Neural crest cell (in vitro differentiated cells): ENCODE results near the gene RALBP1. TPM values are rescaled to one million over a fixed set of nuclear protein-coding genes. Genes with fewer than 3 reads are reported as not detected.

ENCODE experiments used
- DNase-seq: peaks from one replicate; pipeline ENCODE4 v3.0.0; 2021; ENCODE audit warnings: low read depth, mixed read lengths, low spot score
- H3K27ac Mint-ChIP-seq: one replicate; pipeline ENCODE4 v1.8.0; 2021; ENCODE audit warnings: mild to moderate bottlenecking, mixed read lengths; ENCODE audit not compliant: unreplicated experiment
- H3K27me3 Mint-ChIP-seq: 2 replicates; pipeline ENCODE4 v1.8.0; 2021; ENCODE audit warnings: low read depth, mild to moderate bottlenecking, mixed read lengths
- H3K36me3 Mint-ChIP-seq: 2 replicates; pipeline ENCODE4 v1.8.0; 2021; ENCODE audit warnings: low read depth, mild to moderate bottlenecking, mixed read lengths
- H3K4me1 Mint-ChIP-seq: 2 replicates; pipeline ENCODE4 v1.8.0; 2021; ENCODE audit warnings: mixed read lengths
- H3K4me3 Mint-ChIP-seq: one replicate; pipeline ENCODE4 v1.8.0; 2021; ENCODE audit warnings: mild to moderate bottlenecking, mixed read lengths
- H3K9me3 Mint-ChIP-seq: 2 replicates; pipeline ENCODE4 v1.8.0; 2021; ENCODE audit warnings: mixed read lengths
- CTCF ChIP-seq: fragments of 200-600 bp; sonication (generic); conservative IDR thresholded peaks from 2 replicates; pipeline ENCODE4 v1.5.0; 2021; ENCODE audit warnings: antibody characterized with exemption, mild to moderate bottlenecking
- total RNA-seq: library from RNA; stranded (reverse); gene quantifications from 2 replicates; pipeline ENCODE4 v1.2.1, GENCODE V29; 2021

The RALBP1 gene
- total RNA-seq, 1 donor from 2014 or later, result 47.0 TPM

GRCh38 chr18:9586814-9587213 is 111.5 kb downstream of the RALBP1 start:
- H3K27ac Mint-ChIP-seq, result no peak overlapping the region
- peaks cover 3% of the 10 kb centered on the region for H3K9me3 Mint-ChIP-seq
- TF ChIP-seq CTCF, result no peak
- H3K4me3 Mint-ChIP-seq, result no peak overlapping the region
- no peaks in the 10 kb centered on the region for H3K4me1 Mint-ChIP-seq
- H3K36me3 Mint-ChIP-seq, result peaks cover 40% of the 10 kb centered on the region
- no peak for DNase-seq
- no peaks in the 10 kb centered on the region for H3K27me3 Mint-ChIP-seq

Other genes starting within 250 kb of the RALBP1 start
- 48.2 and 50.4 TPM in 2 replicates for gene TWSG1, start 140.7 kb upstream of the RALBP1 start, total RNA-seq
- 136 and 138 TPM in 2 replicates for gene PPP4R1, start 139.0 kb downstream of the RALBP1 start, total RNA-seq
- gene RAB31, start 232.8 kb downstream of the RALBP1 start, total RNA-seq, result 18.9 and 23.6 TPM in 2 replicates